ENCODE results near the gene PDS5B. TPM values are rescaled to one million over a fixed set of nuclear protein-coding genes. Genes with fewer than 3 reads are reported as not detected.
A peak's percentile ranks its signal among the peaks of the same experiment; 100 is the strongest.

The PDS5B gene
- total RNA-seq, 1 experiment from 2014 or later = 61.2 TPM

DNA sequence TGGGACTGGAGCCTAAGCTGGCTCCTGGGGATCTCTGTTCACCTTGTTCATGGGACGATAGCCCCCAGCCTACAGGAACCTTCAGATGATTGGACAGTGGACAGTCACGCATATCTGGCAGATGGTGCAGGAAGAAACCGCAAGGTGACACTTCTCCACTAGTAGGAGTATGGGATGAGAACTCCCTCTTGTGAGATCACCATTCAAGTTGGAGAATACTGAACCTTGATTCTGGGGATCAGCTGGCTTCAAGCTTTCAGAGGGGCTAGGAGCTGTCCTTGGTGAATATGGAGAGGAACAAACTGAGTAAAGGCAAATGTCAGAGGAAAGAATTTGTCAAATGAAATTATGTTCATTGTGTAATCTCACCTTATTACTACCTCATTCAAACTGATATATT lies 204.5 kb downstream of the PDS5B start:
- Histone ChIP-seq H3K79me2 (ENCODE audit: low read length) (no peaks in the 10 kb centered on the region), H3K36me3 (ENCODE audit: insufficient read depth, low read length) (no peaks in the 10 kb centered on the region), H3K9me2 (replicated peaks; ENCODE audit: insufficient read depth, low read length) (no peaks in the 10 kb centered on the region), H4K20me1 (ENCODE audit: insufficient read depth, low read depth, low read length) (no peaks in the 10 kb centered on the region), H3K9ac (ENCODE audit: low read length) (no peak overlapping the region), H3K27me3 (ENCODE audit: low read length) (no peaks in the 10 kb centered on the region), H3K4me3 (ENCODE audit: low read length) (no peak overlapping the region), H3K27ac (ENCODE audit: low read length) (no peak overlapping the region), H2AFZ (ENCODE audit: low read length) (no peak overlapping the region), H3K4me1 (ENCODE audit: low read length) (peaks cover 8% of the 10 kb centered on the region), H3K4me2 (ENCODE audit: low read depth, low read length, poor library complexity, severe bottlenecking) (no peak overlapping the region), H3K9me3 (ENCODE audit: low read length) (no peaks in the 10 kb centered on the region)
- no peak for DNase-seq

DNA sequence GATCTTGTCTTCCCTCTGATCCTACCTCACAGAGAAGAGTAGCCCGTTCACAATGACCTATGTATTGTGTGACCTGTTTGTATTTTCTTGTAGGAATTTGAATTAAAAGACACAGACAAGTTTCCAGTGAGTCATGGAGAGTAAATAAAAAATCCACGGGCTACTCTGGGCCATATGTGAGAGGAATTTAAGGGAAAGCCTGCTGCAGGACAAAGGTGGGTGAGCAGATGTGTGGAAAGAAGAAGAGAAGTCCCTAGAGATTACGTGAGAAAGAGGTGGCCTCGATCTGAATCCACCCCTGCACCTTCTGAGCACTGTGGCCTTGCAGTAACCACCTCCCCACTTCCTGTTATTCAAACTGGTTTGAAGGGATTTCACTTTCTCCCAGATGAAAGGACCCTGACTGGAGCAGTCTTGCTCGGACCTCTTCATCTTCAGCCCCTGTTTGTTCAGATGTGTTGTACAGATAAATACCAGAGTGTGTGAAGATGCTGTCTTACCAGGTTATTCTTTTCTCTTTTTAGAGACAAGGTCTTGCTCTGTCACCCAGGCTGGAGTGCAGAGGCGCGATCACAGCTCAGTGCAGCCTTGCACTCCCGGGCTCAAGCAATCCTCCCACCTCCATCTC lies 205.4 kb downstream of the PDS5B start:
- DNase-seq = no peak
- peaks cover 8% of the 10 kb centered on the region for H3K4me1 ChIP-seq (ENCODE audit: low read length)
- no peak overlapping the region for H3K4me3 ChIP-seq (ENCODE audit: low read length)
- no peaks in the 10 kb centered on the region for H3K79me2 ChIP-seq (ENCODE audit: low read length)
- no peaks in the 10 kb centered on the region for H3K9me2 ChIP-seq (replicated peaks; ENCODE audit: insufficient read depth, low read length)
- no peaks in the 10 kb centered on the region for H3K27me3 ChIP-seq (ENCODE audit: low read length)
- H3K9me3 ChIP-seq (ENCODE audit: low read length) = no peaks in the 10 kb centered on the region
- no peak overlapping the region for H3K9ac ChIP-seq (ENCODE audit: low read length)
- no peak overlapping the region for H3K27ac ChIP-seq (ENCODE audit: low read length)
- no peak overlapping the region for H2AFZ ChIP-seq (ENCODE audit: low read length)
- H3K4me2 ChIP-seq (ENCODE audit: low read depth, low read length, poor library complexity, severe bottlenecking) = no peak overlapping the region
- no peaks in the 10 kb centered on the region for H3K36me3 ChIP-seq (ENCODE audit: insufficient read depth, low read length)
- H4K20me1 ChIP-seq (ENCODE audit: insufficient read depth, low read depth, low read length) = no peaks in the 10 kb centered on the region

DNA sequence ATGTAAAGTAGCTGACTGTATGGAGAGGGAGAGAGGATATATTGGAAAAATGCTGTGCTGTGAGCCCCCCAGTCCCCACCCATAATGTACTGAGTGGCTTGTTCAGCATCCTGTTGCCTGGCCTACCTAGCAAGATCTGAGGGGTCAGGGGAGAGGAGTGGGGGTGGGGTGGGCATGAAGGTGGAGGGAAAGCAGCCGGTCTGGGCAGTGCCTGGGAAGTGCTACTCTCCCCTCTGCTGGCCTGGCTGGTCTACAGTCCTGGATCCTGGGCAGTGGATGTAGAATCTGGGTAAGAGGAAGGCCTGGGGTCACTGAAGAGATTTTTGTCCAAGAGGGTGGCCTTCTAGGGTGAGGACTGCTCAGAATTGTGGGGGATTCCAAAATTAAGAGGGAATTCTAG lies 210.5 kb downstream of the PDS5B start:
- H3K36me3 ChIP-seq (ENCODE audit: insufficient read depth, low read length) = no peaks in the 10 kb centered on the region
- no peaks in the 10 kb centered on the region for H3K79me2 ChIP-seq (ENCODE audit: low read length)
- no peak overlapping the region for H2AFZ ChIP-seq (ENCODE audit: low read length)
- peaks cover under 1% of the 10 kb centered on the region; the same call in 1 of the 2 replicates for H3K4me1 ChIP-seq (ENCODE audit: low read length)
- H3K4me3 ChIP-seq (ENCODE audit: low read length) = no peak overlapping the region
- H3K9me2 ChIP-seq (replicated peaks; ENCODE audit: insufficient read depth, low read length) = no peaks in the 10 kb centered on the region
- no peak for DNase-seq
- H3K27me3 ChIP-seq (ENCODE audit: low read length) = no peaks in the 10 kb centered on the region
- no peak overlapping the region for H3K27ac ChIP-seq (ENCODE audit: low read length)
- no peaks in the 10 kb centered on the region for H3K9me3 ChIP-seq (ENCODE audit: low read length)
- no peak overlapping the region for H3K4me2 ChIP-seq (ENCODE audit: low read depth, low read length, poor library complexity, severe bottlenecking)
- no peak overlapping the region for H3K9ac ChIP-seq (ENCODE audit: low read length)
- H4K20me1 ChIP-seq (ENCODE audit: insufficient read depth, low read depth, low read length) = no peaks in the 10 kb centered on the region

DNA sequence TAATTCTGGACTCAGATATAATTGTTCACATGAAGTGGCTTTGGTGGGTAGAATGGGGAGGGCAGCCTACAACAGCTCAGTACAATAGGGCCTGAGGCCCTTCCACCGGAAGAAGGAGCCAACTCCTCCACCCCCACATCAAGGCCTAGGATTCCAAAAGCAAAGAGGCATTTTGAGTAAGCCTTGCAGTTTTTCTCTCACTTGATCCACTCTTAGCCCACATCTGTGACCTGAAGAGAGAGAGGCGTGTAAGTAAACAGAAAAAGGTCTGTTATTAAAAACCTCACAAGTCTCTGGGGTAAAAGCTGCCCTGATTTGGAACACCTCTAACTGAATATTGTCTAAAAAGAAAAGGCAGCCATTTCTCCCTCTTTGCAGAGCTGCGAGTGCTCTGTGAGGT lies 215.9 kb downstream of the PDS5B start:
- no peaks in the 10 kb centered on the region for H4K20me1 ChIP-seq (ENCODE audit: insufficient read depth, low read depth, low read length)
- H3K79me2 ChIP-seq (ENCODE audit: low read length) = no peaks in the 10 kb centered on the region

GRCh38 chr13:32804673-32805230 lies 218.5 kb downstream of the PDS5B start:
- H3K36me3 ChIP-seq (ENCODE audit: insufficient read depth, low read length) = no peaks in the 10 kb centered on the region
- H3K9me3 ChIP-seq (ENCODE audit: low read length) = no peaks in the 10 kb centered on the region
- H3K27ac ChIP-seq (ENCODE audit: low read length) = no peak overlapping the region
- H3K4me2 ChIP-seq (ENCODE audit: low read depth, low read length, poor library complexity, severe bottlenecking) = no peak overlapping the region
- H3K9me2 ChIP-seq (replicated peaks; ENCODE audit: insufficient read depth, low read length) = no peaks in the 10 kb centered on the region
- H3K9ac ChIP-seq (ENCODE audit: low read length) = no peak overlapping the region
- no peaks in the 10 kb centered on the region for H3K79me2 ChIP-seq (ENCODE audit: low read length)
- no peak for DNase-seq
- H3K4me1 ChIP-seq (ENCODE audit: low read length) = no peaks in the 10 kb centered on the region
- H4K20me1 ChIP-seq (ENCODE audit: insufficient read depth, low read depth, low read length) = no peaks in the 10 kb centered on the region
- H3K27me3 ChIP-seq (ENCODE audit: low read length) = no peaks in the 10 kb centered on the region
- H2AFZ ChIP-seq (ENCODE audit: low read length) = no peak overlapping the region
- no peak overlapping the region for H3K4me3 ChIP-seq (ENCODE audit: low read length)

More for the DNA sequence above, 215.9 kb downstream of the PDS5B start:
- Histone ChIP-seq H3K9ac (ENCODE audit: low read length) (no peak overlapping the region), H3K4me1 (ENCODE audit: low read length) (no peaks in the 10 kb centered on the region), H3K9me3 (ENCODE audit: low read length) (no peaks in the 10 kb centered on the region), H3K4me3 (ENCODE audit: low read length) (no peak overlapping the region), H3K27ac (ENCODE audit: low read length) (no peak overlapping the region), H3K27me3 (ENCODE audit: low read length) (no peaks in the 10 kb centered on the region), H3K4me2 (ENCODE audit: low read depth, low read length, poor library complexity, severe bottlenecking) (no peak overlapping the region), H2AFZ (ENCODE audit: low read length) (no peak overlapping the region), H3K36me3 (ENCODE audit: insufficient read depth, low read length) (no peaks in the 10 kb centered on the region), H3K9me2 (replicated peaks; ENCODE audit: insufficient read depth, low read length) (no peaks in the 10 kb centered on the region)
- no peak for DNase-seq

DNA sequence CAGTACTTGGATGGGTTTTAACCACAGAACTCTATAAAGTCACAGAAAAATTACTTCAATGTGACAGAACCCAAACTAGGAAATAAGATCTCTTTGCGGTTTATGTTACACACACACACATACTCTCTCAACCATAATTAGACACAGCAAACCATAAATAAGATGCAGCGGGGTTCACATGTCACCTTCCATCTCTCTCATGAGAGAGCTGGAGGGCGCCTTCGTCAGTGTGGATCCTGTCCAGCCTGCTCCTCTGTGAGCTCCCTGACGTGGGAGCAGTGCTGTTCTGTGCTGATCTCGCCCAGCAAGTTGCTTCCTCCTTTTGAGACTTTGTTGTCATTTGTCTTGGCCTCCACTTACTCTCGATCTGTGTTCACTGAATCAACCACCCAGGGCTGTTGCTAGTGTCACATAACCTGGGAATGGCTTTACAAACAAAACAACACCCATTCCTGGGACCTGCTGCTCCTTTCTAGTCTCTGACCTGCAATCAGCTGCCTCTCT lies 225.1 kb downstream of the PDS5B start:
- H3K4me3 ChIP-seq (ENCODE audit: low read length) = no peak overlapping the region
- H3K79me2 ChIP-seq (ENCODE audit: low read length) = no peaks in the 10 kb centered on the region
- H3K27me3 ChIP-seq (ENCODE audit: low read length) = no peaks in the 10 kb centered on the region
- no peak overlapping the region for H3K27ac ChIP-seq (ENCODE audit: low read length)
- DNase-seq = peak; percentile 48
- peaks cover 3% of the 10 kb centered on the region; the same call in 1 of the 2 replicates for H3K4me1 ChIP-seq (ENCODE audit: low read length)
- H3K4me2 ChIP-seq (ENCODE audit: low read depth, low read length, poor library complexity, severe bottlenecking) = peak overlapping the region; percentile 21
- H3K9me3 ChIP-seq (ENCODE audit: low read length) = no peaks in the 10 kb centered on the region
- peak overlapping the region; percentile 26; the same call in 1 of the 2 replicates for H3K9ac ChIP-seq (ENCODE audit: low read length)
- H3K36me3 ChIP-seq (ENCODE audit: insufficient read depth, low read length) = no peaks in the 10 kb centered on the region
- peak overlapping the region; percentile 14; the same call in 1 of the 2 replicates for H2AFZ ChIP-seq (ENCODE audit: low read length)
- H4K20me1 ChIP-seq (ENCODE audit: insufficient read depth, low read depth, low read length) = no peaks in the 10 kb centered on the region
- no peaks in the 10 kb centered on the region for H3K9me2 ChIP-seq (replicated peaks; ENCODE audit: insufficient read depth, low read length)

GRCh38 chr13:32821149-32821688 lies 235.0 kb downstream of the PDS5B start:
- no peaks in the 10 kb centered on the region for H4K20me1 ChIP-seq (ENCODE audit: insufficient read depth, low read depth, low read length)
- no peak overlapping the region for H3K4me2 ChIP-seq (ENCODE audit: low read depth, low read length, poor library complexity, severe bottlenecking)
- H2AFZ ChIP-seq (ENCODE audit: low read length) = no peak overlapping the region
- no peaks in the 10 kb centered on the region for H3K9me2 ChIP-seq (replicated peaks; ENCODE audit: insufficient read depth, low read length)
- no peaks in the 10 kb centered on the region for H3K4me1 ChIP-seq (ENCODE audit: low read length)
- H3K79me2 ChIP-seq (ENCODE audit: low read length) = no peaks in the 10 kb centered on the region
- H3K9me3 ChIP-seq (ENCODE audit: low read length) = no peaks in the 10 kb centered on the region
- no peak for DNase-seq
- H3K9ac ChIP-seq (ENCODE audit: low read length) = no peak overlapping the region
- H3K27ac ChIP-seq (ENCODE audit: low read length) = no peak overlapping the region
- H3K36me3 ChIP-seq (ENCODE audit: insufficient read depth, low read length) = no peaks in the 10 kb centered on the region
- H3K27me3 ChIP-seq (ENCODE audit: low read length) = no peaks in the 10 kb centered on the region
- H3K4me3 ChIP-seq (ENCODE audit: low read length) = no peak overlapping the region

DNA sequence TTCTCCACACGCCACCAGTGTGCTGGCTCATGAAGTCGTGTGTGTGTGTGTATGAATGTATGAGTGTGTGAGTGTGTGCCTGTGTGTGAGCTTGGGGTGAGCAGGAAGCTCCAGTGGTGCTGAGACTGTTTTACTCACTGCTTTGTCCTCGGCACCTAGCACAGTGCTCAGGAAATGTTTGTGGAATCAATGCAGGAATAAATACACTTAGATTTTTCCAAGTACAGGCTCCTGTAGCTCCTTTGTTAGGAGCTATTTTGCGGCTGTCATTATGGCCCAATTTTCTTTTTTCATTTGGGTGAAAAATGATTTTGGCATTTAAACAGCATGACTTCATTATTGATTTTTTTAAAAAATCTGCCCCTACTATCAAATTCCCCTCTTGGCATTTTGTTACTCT lies 236.5 kb downstream of the PDS5B start:
- no peak overlapping the region for H3K4me2 ChIP-seq (ENCODE audit: low read depth, low read length, poor library complexity, severe bottlenecking)
- no peaks in the 10 kb centered on the region for H3K4me1 ChIP-seq (ENCODE audit: low read length)
- H3K9me2 ChIP-seq (replicated peaks; ENCODE audit: insufficient read depth, low read length) = no peaks in the 10 kb centered on the region
- H3K27ac ChIP-seq (ENCODE audit: low read length) = no peak overlapping the region
- H3K4me3 ChIP-seq (ENCODE audit: low read length) = no peak overlapping the region
- H3K27me3 ChIP-seq (ENCODE audit: low read length) = no peaks in the 10 kb centered on the region
- H3K9ac ChIP-seq (ENCODE audit: low read length) = no peak overlapping the region
- no peak overlapping the region for H2AFZ ChIP-seq (ENCODE audit: low read length)
- H4K20me1 ChIP-seq (ENCODE audit: insufficient read depth, low read depth, low read length) = no peaks in the 10 kb centered on the region
- H3K9me3 ChIP-seq (ENCODE audit: low read length) = no peaks in the 10 kb centered on the region
- H3K36me3 ChIP-seq (ENCODE audit: insufficient read depth, low read length) = no peaks in the 10 kb centered on the region
- H3K79me2 ChIP-seq (ENCODE audit: low read length) = no peaks in the 10 kb centered on the region
- no peak for DNase-seq
